Suprapubic skin (tissue), 4 donors: ENCODE data around the gene BDP1.
"Not testable (repeated sequence)": the region's sequence is repeated elsewhere in the genome, so short reads cannot be mapped to it uniquely, and the experiment has no call there.

ENCODE experiments used
- POLR2A ChIP-seq, 2 donors: fragments of 450-650 bp; IDR thresholded peaks; one replicate each; pipeline ENCODE4 v1.6.1; 2017; ENCODE audit warnings: antibody characterized with exemption in 2 of 2, mild to moderate bottlenecking in 2 of 2, moderate library complexity in 2 of 2
- POLR2AphosphoS5 ChIP-seq, 3 donors: sonication (generic); formaldehyde crosslinking; IDR thresholded peaks; one replicate each; pipeline ENCODE4 v1.6.1; 2017; ENCODE audit warnings: antibody characterized with exemption in 3 of 3
- TF ChIP-seq, protein P1 (sequence below), 2 donors: fragments of 200-600 bp in 1 of 2; fragments of 450-650 bp in 1 of 2; sonication (generic) in 1 of 2; IDR thresholded peaks; one replicate each; pipeline ENCODE4 v1.5.1; 2016 to 2019; ENCODE audit warnings: antibody characterized with exemption in 2 of 2, mild to moderate bottlenecking in 1 of 2, moderate library complexity in 1 of 2

DNA sequence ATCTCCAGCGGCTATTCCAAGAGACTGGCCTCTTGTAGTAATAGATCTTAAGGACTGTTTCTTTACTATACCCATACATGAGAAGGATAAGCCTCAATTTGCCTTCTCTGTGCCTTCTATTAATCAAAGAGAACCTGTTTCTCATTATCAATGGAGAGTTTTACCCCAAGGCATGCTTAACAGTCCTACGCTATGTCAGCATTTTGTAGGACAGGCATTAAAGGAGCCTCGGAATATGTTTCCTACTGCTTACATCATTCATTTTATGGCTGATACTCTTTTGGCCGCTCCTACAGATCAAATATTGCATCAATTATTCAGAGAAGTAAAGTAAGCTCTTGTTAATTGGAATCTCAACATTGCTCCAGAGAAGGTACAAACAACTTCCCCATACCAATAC is 120.1 kb downstream of the BDP1 start:
- TF ChIP-seq, protein P1, sequence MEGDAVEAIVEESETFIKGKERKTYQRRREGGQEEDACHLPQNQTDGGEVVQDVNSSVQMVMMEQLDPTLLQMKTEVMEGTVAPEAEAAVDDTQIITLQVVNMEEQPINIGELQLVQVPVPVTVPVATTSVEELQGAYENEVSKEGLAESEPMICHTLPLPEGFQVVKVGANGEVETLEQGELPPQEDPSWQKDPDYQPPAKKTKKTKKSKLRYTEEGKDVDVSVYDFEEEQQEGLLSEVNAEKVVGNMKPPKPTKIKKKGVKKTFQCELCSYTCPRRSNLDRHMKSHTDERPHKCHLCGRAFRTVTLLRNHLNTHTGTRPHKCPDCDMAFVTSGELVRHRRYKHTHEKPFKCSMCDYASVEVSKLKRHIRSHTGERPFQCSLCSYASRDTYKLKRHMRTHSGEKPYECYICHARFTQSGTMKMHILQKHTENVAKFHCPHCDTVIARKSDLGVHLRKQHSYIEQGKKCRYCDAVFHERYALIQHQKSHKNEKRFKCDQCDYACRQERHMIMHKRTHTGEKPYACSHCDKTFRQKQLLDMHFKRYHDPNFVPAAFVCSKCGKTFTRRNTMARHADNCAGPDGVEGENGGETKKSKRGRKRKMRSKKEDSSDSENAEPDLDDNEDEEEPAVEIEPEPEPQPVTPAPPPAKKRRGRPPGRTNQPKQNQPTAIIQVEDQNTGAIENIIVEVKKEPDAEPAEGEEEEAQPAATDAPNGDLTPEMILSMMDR (IDR thresholded peaks at IDR 0.05) = not testable (repeated sequence)
- TF ChIP-seq POLR2AphosphoS5, POLR2A (IDR thresholded peaks at IDR 0.05): not testable (repeated sequence)
